SK-N-SH treated with all-trans-retinoic acid at 6 μM for 48 hours (cell line): Measurements from ENCODE around the gene KRT76.

ENCODE experiments used
- ATAC-seq: fragments of 200-7000 bp; cut with Tn5 transposase; 3 replicates; pipeline ENCODE4 v1.9.1; 2020; ENCODE audit warnings: mild to moderate bottlenecking, moderate library complexity
- ARNTL ChIP-seq: fragments of 450-650 bp; formaldehyde crosslinking; IDR thresholded peaks from 2 replicates; pipeline ENCODE4 v1.5.0; 2020; ENCODE audit warnings: low read depth, mild to moderate bottlenecking, moderate library complexity, borderline replicate concordance
- BACH2 ChIP-seq: fragments of 250-450 bp; sonication (Bioruptor Pico); IDR thresholded peaks from 2 replicates; pipeline ENCODE4 v1.9.0; 2021; ENCODE audit warnings: mild to moderate bottlenecking, borderline replicate concordance
- CSDC2 ChIP-seq: fragments of 250-450 bp; sonication (Bioruptor Pico); IDR thresholded peaks from 2 replicates; pipeline ENCODE4 v1.5.0; 2020; ENCODE audit warnings: mild to moderate bottlenecking, moderate library complexity
- CSRNP3 ChIP-seq: fragments of 250-450 bp; sonication (Bioruptor Pico); IDR thresholded peaks from 2 replicates; pipeline ENCODE4 v1.5.1; 2021; ENCODE audit warnings: mild to moderate bottlenecking, moderate library complexity
- ESRRG ChIP-seq: fragments of 250-450 bp; sonication (Bioruptor Pico); IDR thresholded peaks from 2 replicates; pipeline ENCODE4 v1.6.1; 2021; ENCODE audit warnings: mild to moderate bottlenecking
- GLIS3 ChIP-seq: fragments of 250-450 bp; sonication (Bioruptor Pico); IDR thresholded peaks from 2 replicates; pipeline ENCODE4 v1.5.0; 2020; ENCODE audit warnings: mild to moderate bottlenecking, moderate library complexity
- ISL1 ChIP-seq: fragments of 250-450 bp; sonication (Bioruptor Pico); IDR thresholded peaks from 2 replicates; pipeline ENCODE4 v2.1.2; 2022; ENCODE audit warnings: mild to moderate bottlenecking, moderate library complexity
- OSR1 ChIP-seq: fragments of 250-450 bp; sonication (Bioruptor Pico); IDR thresholded peaks from 2 replicates; pipeline ENCODE4 v1.8.0; 2022; ENCODE audit warnings: moderate library complexity, mild to moderate bottlenecking, inconsistent platforms
- POU6F1 ChIP-seq: fragments of 250-450 bp; sonication (Bioruptor Pico); IDR thresholded peaks from 2 replicates; pipeline ENCODE4 v1.8.0; 2021; ENCODE audit warnings: low read depth, mild to moderate bottlenecking, moderate library complexity, borderline replicate concordance
- PPARA ChIP-seq: fragments of 250-450 bp; sonication (Bioruptor Pico); IDR thresholded peaks from 2 replicates; pipeline ENCODE4 v1.5.0; 2020; ENCODE audit warnings: mild to moderate bottlenecking, borderline replicate concordance
- RARB ChIP-seq: fragments of 250-450 bp; sonication (Bioruptor Pico); IDR thresholded peaks from 2 replicates; pipeline ENCODE4 v1.8.0; 2021; ENCODE audit warnings: mild to moderate bottlenecking, moderate library complexity
- SNAI2 ChIP-seq: fragments of 250-450 bp; sonication (Bioruptor Pico); IDR thresholded peaks from 2 replicates; pipeline ENCODE4 v1.5.0; 2020; ENCODE audit warnings: mild to moderate bottlenecking, moderate library complexity
- TCF4 ChIP-seq: fragments of 250-450 bp; sonication (Bioruptor Pico); IDR thresholded peaks from 2 replicates; pipeline ENCODE4 v1.8.0; 2021; ENCODE audit warnings: mild to moderate bottlenecking, moderate library complexity, borderline replicate concordance
- TOX ChIP-seq: fragments of 250-450 bp; sonication (Bioruptor Pico); IDR thresholded peaks from 2 replicates; pipeline ENCODE4 v1.8.0; 2021; ENCODE audit warnings: mild to moderate bottlenecking, moderate library complexity, borderline replicate concordance
- ZFP3 ChIP-seq: fragments of 250-450 bp; sonication (Bioruptor Pico); IDR thresholded peaks from 2 replicates; pipeline ENCODE4 v1.5.0; 2020; ENCODE audit warnings: mild to moderate bottlenecking, moderate library complexity
- ZNF565 ChIP-seq: fragments of 450-650 bp; formaldehyde crosslinking; conservative IDR thresholded peaks from 2 replicates; pipeline ENCODE4 v1.5.0; 2020; ENCODE audit warnings: low read depth, mild to moderate bottlenecking, moderate library complexity
- ZNF70 ChIP-seq: fragments of 450-650 bp; formaldehyde crosslinking; IDR thresholded peaks from 2 replicates; pipeline ENCODE4 v1.5.0; 2020; ENCODE audit warnings: mild to moderate bottlenecking, moderate library complexity
- ZNF8 ChIP-seq: fragments of 450-650 bp; formaldehyde crosslinking; IDR thresholded peaks from 2 replicates; pipeline ENCODE4 v1.5.0; 2020; ENCODE audit warnings: mild to moderate bottlenecking, moderate library complexity
- TF ChIP-seq, protein P1 (sequence below): fragments of 250-450 bp; sonication (Bioruptor Pico); IDR thresholded peaks from 2 replicates; pipeline ENCODE4 v1.8.0; 2020; ENCODE audit warnings: mild to moderate bottlenecking, moderate library complexity, borderline replicate concordance
- TF ChIP-seq, protein P2 (sequence below): fragments of 250-450 bp; sonication (Bioruptor Pico); IDR thresholded peaks from 2 replicates; pipeline ENCODE4 v1.5.0; 2020; ENCODE audit warnings: mild to moderate bottlenecking, moderate library complexity
- TF ChIP-seq, protein P3 (sequence below): fragments of 250-450 bp; sonication (Bioruptor Pico); IDR thresholded peaks from 2 replicates; pipeline ENCODE4 v1.5.1; 2020; ENCODE audit warnings: low read depth, mild to moderate bottlenecking, moderate library complexity

KRT76 gene

DNA sequence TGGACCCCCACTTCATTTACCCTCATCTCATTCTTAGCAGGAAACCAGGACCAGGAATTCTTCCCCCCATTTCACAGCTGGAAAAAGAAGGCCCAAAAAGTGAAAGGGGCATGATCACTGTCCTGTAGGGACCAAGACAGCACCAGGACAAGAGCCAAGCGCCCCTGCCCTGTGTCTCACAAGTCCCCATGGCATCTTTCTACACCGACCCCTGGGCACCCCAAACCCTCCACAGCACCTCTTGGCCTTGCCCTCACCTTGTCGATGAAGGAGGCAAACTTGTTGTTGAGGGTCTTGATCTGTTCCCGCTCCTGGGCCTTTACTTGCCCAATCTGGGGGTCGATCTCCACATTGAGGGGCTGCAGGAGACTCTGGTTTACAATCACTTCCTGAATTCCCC lies 710 bp downstream of the KRT76 start:
- TF ChIP-seq CSDC2 (no peak), ZFP3 (CRISPR knock-in tag) (no peak), ZNF70 (CRISPR knock-in tag) (no peak), CSRNP3 (no peak), TOX (CRISPR knock-in tag) (no peak), ESRRG (CRISPR knock-in tag) (no peak), GLIS3 (CRISPR knock-in tag) (no peak), SNAI2 (CRISPR knock-in tag) (no peak), ISL1 (CRISPR knock-in tag) (no peak), PPARA (no peak), RARB (CRISPR knock-in tag) (no peak), POU6F1 (no peak), BACH2 (CRISPR knock-in tag) (no peak), ZNF565 (CRISPR knock-in tag) (no peak), ZNF8 (CRISPR knock-in tag) (no peak), TCF4 (CRISPR knock-in tag) (no peak)
- TF ChIP-seq, protein P1, sequence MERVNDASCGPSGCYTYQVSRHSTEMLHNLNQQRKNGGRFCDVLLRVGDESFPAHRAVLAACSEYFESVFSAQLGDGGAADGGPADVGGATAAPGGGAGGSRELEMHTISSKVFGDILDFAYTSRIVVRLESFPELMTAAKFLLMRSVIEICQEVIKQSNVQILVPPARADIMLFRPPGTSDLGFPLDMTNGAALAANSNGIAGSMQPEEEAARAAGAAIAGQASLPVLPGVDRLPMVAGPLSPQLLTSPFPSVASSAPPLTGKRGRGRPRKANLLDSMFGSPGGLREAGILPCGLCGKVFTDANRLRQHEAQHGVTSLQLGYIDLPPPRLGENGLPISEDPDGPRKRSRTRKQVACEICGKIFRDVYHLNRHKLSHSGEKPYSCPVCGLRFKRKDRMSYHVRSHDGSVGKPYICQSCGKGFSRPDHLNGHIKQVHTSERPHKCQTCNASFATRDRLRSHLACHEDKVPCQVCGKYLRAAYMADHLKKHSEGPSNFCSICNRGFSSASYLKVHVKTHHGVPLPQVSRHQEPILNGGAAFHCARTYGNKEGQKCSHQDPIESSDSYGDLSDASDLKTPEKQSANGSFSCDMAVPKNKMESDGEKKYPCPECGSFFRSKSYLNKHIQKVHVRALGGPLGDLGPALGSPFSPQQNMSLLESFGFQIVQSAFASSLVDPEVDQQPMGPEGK, result no peak
- TF ChIP-seq, protein P2, sequence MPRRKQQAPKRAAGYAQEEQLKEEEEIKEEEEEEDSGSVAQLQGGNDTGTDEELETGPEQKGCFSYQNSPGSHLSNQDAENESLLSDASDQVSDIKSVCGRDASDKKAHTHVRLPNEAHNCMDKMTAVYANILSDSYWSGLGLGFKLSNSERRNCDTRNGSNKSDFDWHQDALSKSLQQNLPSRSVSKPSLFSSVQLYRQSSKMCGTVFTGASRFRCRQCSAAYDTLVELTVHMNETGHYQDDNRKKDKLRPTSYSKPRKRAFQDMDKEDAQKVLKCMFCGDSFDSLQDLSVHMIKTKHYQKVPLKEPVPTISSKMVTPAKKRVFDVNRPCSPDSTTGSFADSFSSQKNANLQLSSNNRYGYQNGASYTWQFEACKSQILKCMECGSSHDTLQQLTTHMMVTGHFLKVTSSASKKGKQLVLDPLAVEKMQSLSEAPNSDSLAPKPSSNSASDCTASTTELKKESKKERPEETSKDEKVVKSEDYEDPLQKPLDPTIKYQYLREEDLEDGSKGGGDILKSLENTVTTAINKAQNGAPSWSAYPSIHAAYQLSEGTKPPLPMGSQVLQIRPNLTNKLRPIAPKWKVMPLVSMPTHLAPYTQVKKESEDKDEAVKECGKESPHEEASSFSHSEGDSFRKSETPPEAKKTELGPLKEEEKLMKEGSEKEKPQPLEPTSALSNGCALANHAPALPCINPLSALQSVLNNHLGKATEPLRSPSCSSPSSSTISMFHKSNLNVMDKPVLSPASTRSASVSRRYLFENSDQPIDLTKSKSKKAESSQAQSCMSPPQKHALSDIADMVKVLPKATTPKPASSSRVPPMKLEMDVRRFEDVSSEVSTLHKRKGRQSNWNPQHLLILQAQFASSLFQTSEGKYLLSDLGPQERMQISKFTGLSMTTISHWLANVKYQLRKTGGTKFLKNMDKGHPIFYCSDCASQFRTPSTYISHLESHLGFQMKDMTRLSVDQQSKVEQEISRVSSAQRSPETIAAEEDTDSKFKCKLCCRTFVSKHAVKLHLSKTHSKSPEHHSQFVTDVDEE (CRISPR knock-in tag), result no peak
- TF ChIP-seq, protein P3, sequence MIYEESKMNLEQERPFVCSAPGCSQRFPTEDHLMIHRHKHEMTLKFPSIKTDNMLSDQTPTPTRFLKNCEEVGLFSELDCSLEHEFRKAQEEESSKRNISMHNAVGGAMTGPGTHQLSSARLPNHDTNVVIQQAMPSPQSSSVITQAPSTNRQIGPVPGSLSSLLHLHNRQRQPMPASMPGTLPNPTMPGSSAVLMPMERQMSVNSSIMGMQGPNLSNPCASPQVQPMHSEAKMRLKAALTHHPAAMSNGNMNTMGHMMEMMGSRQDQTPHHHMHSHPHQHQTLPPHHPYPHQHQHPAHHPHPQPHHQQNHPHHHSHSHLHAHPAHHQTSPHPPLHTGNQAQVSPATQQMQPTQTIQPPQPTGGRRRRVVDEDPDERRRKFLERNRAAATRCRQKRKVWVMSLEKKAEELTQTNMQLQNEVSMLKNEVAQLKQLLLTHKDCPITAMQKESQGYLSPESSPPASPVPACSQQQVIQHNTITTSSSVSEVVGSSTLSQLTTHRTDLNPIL, result no peak
- TF ChIP-seq, all 23 proteins: peak for 0
- no peak for ATAC-seq

GRCh38 chr12:52774629-52775250 lies 2.4 kb downstream of the KRT76 start:
- ATAC-seq, result no peak
- no peak for TF ChIP-seq ZNF8 (CRISPR knock-in tag)
- TF ChIP-seq ZFP3 (CRISPR knock-in tag), result no peak
- no peak for TF ChIP-seq ESRRG (CRISPR knock-in tag)
- TF ChIP-seq ZNF565 (CRISPR knock-in tag), result no peak
- TF ChIP-seq, protein P3, result no peak
- TF ChIP-seq TCF4 (CRISPR knock-in tag), result no peak
- TF ChIP-seq, all 23 proteins: peak for 0

GRCh38 chr12:52772772-52773171 lies 4.4 kb downstream of the KRT76 start:
- ATAC-seq, result no peak
- TF ChIP-seq ARNTL (CRISPR knock-in tag) (no peak), GLIS3 (CRISPR knock-in tag) (no peak), TCF4 (CRISPR knock-in tag) (no peak), ZNF565 (CRISPR knock-in tag) (no peak), RARB (CRISPR knock-in tag) (no peak), OSR1 (CRISPR knock-in tag) (no peak), SNAI2 (CRISPR knock-in tag) (no peak), TOX (CRISPR knock-in tag) (no peak), CSRNP3 (no peak), POU6F1 (no peak)
